Stimulated activated naive CD4-positive, alpha-beta T cell (primary cell): ENCODE measurements around the gene ZBTB48.
"Not testable (repeated sequence)": the region's sequence is repeated elsewhere in the genome, so short reads cannot be mapped to it uniquely, and the experiment has no call there.

ENCODE experiments used
- DNase-seq, 6 experiments: peaks; one replicate each; lab custom pipeline; 2025; lab: John Stamatoyannopoulos, UW

ZBTB48 gene

DNA sequence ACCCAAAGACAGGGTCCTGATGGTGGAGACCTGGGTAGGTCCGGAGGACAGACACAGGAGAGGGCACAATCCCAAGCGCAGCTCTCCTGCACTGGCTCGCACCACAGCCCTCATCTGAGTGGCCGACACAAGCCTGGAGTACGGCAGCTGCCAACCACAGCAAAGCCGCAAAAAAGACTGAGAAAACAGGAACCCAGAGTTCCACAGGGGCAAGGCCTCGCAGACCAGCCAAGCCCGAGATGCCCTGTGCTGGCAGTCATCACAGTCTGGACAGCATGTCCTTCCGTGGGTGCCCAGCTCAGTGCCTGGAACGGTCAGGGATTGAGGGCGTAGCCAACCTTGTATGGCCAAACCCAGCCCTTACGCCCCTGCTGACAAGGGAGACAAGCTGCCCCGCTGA lies 11.4 kb downstream of the ZBTB48 start:
- no peak for DNase-seq

DNA sequence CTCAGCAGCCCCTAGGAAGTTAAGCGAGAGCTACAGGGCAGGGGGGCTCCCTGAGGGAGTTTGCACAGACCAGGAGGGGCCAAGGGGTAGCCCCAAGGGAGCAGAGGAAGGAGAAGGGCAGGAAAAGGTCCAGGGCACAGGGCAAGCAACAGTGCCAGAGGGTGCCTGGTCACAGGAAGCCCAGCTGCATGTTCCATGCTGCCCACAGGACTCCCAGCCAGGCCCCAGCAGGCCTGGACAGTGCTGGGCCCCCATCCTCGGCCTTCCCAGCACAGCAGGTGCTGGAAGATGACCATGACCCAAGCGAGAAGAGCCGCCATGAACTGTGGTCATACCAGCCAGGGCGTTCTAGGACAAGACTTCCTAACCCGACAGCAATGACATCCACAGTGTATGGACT lies 11.8 kb downstream of the ZBTB48 start:
- DNase-seq = no peak

DNA sequence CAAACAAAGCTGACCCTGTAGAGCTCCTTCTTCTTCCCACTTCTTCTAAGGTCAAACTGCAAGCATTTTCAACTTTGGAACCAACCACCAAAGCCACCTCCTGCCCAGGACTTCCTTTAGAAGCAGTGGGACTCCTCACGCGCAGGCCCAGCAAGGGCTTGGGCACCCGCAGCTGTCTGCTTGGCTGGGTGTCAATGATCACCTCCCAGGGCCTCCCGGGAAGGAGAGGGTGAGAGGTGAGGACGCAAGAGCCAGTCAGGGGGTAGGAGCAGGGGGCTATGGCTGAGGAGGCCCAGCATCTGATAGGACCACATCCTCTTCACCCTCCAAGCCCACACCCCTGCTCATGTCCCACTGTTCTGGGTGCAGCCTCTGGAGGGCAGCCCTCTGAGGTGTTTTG lies 12.6 kb downstream of the ZBTB48 start:
- DNase-seq = no peak

GRCh38 chr1:6592865-6593593 lies 13.2 kb downstream of the ZBTB48 start:
- DNase-seq = no peak

- no peak for DNase-seq
Observed at GRCh38 chr1:6593810-6594209, 14.0 kb downstream of the ZBTB48 start.

GRCh38 chr1:6594977-6595740 lies 15.4 kb downstream of the ZBTB48 start:
- no peak for DNase-seq

GRCh38 chr1:6596351-6596750 lies 16.6 kb downstream of the ZBTB48 start:
- no peak for DNase-seq

- DNase-seq = no peak
Observed at GRCh38 chr1:6596886-6597776, 17.3 kb downstream of the ZBTB48 start.

GRCh38 chr1:6597777-6598131 lies 18.0 kb downstream of the ZBTB48 start:
- no peak for DNase-seq

- peak in 5 of 6 experiments; percentile 12 to 67 (median 54) for DNase-seq
Observed at GRCh38 chr1:6599141-6599975, 19.6 kb downstream of the ZBTB48 start.

DNA sequence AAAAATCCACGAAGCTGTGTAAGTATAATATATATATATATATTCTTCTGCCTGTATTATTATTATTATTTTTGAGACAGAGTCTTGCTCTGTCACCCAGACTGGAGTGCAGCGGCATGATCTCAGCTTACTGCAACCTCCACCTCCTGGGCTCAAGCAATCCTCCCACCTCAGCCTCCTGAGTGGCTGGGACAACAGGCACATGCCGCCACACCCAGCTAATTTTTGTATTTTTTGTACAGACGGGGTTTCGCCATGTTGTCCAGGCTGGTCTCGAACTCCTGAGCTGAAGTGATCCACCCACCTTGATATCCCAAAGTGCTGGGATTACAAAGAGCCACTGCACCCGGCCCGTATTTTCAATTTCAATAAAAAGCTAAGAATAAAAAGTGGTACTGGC lies 20.2 kb downstream of the ZBTB48 start:
- not testable (repeated sequence) for DNase-seq

DNA sequence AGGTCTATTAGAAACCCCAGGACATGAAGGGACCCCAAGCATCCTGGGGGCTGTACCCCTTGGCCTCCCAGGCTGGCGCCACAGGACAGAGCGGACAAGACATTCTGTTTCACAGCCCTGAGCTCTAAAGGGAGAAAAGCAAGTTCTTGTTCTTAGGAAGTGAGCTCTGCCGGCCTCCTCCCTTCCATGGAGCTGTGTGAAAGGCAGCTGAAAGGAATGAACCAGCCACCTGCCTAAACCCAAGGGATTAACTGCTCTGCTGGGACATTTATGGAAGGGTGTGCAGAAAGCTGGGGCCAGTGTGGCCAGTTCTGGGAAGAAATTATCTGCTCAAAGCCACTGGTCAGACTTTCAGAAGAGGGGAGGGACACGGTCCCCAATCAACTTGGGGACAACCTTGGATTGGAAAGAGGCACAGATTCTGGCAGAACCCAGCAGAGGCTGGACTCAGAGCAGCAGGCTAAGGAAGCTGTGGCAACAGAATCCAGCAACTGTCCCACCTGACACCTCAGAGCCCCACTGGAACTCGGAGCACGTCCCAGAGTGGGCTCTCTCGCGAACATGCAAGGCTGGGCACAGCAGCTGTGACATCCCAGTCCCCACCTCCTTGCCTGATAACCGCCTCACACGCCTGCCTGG lies 20.7 kb downstream of the ZBTB48 start:
- DNase-seq = no peak

DNA sequence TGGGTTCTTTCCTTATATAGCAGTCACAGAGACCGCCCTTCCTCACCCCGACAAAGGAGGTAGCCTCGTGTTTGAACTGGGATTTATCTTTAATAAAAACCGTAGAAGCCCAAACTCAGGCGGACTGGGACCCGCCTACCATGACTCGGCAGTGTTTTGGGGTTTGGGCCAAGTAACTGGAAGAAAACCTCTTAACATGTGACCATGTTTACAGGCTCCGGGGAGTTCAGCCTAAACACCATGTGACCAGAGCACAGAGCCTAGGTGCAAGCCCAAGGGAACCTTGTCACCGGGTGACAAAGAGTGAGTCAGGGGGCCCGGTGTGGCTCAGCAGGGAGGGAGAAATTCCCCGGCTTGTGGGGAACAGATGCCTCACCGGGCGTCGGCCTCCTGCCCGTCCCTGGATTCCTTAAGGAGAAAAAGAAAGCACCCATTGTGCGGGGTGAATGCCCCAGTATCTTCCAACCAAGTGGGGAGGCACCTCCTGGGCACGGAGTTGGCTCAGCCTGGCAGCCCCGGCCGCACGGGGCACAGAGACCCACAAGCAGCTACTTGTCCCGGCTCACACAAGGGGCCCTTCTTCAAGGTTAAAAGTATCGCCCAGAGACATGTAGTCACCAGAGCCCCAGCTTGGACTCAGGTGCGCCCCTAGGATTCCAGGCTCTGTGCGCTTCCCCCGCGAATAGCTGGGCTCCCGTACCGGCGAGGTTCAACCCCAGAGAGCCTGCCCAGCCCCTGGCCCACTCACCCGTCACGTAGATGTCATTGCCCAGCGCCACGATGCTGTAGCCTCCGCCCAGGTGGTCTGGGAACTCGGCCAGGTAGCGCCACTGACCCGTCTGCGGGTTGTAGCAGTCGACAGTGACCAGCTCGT lies 21.5 kb downstream of the ZBTB48 start:
- DNase-seq = peak; percentile 22 to 62 (median 52)

DNA sequence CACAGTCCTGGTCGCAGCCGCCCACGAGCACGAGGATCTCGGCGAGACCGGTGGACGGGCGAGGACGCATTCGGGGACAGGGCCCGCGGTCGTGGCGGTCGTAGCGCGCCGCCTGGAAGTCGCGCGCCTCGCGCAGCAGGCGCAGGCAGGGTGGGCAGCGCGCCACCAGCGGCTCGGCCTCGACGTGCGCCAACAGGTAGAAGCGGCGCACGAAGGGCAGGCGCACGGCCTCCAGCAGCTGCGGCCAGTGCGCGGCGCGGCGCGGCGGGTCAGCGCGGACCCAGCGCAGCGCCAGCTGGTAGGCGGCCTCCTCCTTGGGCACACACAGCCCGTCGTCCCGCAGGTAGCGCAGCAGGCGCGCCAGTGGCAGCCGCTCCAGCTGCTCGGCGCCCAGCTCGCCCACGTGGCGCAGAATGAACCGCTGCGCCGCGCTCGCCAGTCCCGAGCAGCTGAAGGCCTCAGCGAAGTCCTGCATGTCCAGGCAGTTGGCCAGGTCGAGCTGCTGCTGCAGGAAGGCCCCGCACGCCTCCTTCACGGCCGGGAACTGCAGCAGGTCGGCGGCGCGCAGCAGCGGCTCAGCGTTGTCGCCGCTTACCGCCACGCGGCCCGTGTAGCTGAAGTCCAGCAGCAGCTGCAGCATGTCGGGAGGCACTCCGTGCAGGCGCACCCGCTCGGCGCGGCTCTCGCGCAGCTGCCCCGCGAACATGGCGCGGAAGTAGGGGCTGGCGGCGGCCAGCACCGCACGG lies 22.3 kb downstream of the ZBTB48 start:
- DNase-seq = peak in 3 of 6 experiments; percentile 29 to 38 (median 32)

- DNase-seq = peak; percentile 69 to 86 (median 76)
Observed at GRCh38 chr1:6602669-6603237, 23.0 kb downstream of the ZBTB48 start, which contains the start of gene KLHL21. Gene KLHL21, minus strand, starts transcription at chr1:6602869. Its CDS starts 52 bp downstream, at chr1:6602817.

- peak; percentile 41 to 84 (median 74) for DNase-seq
Observed at GRCh38 chr1:6603238-6603914, 23.6 kb downstream of the ZBTB48 start.

DNA sequence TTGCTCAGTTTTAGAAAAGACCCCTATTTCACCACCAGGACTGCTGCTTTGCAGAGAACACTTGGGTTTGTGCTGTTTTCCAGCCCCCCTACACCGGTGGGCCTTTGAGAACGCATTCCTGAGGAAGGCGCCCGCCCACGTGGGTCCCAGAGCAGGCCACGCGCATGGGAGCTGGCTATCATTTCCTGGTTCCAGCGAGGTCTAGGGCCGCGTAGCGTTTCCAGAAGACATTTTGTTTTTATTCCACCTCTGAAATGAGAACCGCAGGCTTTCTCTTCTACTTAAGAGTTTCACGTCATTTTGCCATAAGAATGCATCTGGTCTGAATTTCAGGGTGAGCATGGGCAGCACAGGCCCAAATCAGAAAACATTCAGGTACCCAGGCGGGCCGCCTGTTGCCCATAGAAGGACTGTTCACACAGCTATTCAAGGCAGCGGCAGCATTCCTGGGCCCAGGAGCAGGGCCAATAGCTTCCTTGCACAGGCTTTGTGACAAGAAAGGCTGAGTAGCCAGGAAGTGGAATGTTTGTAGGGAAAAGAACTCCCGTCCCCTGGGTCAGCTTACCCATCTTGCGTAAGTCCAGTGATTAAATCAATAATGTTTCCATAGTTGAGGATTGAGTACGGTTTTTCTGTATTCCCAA lies 24.2 kb downstream of the ZBTB48 start:
- DNase-seq = peak in 1 of 6 experiments; percentile 21
